NCI-H510A (cell line): ENCODE results near the gene PLEKHM2.

ENCODE experiments used
- DNase-seq: peaks from one replicate; lab custom pipeline; 2025; lab: John Stamatoyannopoulos, UW

The PLEKHM2 gene

DNA sequence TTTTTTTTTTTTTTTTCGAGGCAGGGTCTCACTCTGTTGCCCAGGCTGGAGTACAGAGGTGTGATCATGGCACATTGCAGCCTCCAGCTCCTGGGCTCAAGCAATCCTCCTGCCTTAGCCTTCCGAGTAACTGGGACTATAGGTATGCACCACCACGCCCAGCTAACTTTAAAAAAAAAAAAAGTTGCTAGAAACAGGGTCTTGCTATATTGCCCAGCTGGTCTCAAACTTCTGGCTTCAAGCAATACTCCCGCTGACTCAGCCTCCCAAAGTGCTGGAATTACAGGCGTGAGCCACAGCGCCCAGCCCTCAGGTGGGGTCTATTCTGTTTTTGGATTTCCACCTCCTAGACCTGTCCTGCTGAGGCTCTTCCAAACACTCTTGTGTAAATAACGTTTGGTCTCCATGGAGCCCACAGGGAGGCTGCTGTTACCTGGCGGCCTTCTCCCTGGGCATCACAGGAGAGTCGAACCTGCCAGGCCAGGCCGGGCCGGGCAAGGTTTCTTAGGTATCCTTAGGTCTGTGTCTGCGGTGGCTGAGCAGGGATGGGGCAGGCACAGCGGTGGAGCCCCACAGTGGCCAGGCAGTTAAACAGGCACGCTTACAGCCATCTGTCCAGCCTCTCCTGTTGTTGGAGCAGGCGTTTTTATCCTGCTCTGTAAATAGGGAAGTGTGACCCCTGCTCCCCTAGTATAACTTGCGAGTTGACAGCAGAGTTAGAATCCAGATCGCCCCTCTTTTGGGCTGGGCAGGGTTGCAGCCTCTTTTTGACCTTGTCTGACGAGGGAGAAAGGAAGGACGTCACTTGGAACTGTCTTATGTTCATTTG is 18.8 kb downstream of the PLEKHM2 start:
- DNase-seq, result no peak

DNA sequence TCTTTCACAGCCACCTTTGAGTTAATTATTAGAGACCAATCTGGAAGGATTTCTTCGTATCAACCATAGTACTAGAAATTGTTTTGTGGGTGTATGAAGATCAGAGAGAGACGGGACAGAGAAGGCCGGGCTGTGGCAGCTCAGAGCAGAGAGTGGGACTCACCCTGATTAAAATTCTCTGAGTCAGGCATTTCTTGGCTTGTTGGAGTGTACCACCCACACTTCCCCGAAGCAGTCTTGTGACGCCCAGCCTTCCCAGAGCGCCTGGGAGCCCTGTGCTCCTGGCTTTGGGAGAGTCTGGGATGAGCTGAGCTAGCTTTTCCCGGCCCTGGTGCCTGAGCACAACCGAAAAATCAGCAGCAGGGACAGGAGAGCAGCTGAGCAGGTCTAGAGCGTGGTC is 19.4 kb downstream of the PLEKHM2 start:
- no peak for DNase-seq

DNA sequence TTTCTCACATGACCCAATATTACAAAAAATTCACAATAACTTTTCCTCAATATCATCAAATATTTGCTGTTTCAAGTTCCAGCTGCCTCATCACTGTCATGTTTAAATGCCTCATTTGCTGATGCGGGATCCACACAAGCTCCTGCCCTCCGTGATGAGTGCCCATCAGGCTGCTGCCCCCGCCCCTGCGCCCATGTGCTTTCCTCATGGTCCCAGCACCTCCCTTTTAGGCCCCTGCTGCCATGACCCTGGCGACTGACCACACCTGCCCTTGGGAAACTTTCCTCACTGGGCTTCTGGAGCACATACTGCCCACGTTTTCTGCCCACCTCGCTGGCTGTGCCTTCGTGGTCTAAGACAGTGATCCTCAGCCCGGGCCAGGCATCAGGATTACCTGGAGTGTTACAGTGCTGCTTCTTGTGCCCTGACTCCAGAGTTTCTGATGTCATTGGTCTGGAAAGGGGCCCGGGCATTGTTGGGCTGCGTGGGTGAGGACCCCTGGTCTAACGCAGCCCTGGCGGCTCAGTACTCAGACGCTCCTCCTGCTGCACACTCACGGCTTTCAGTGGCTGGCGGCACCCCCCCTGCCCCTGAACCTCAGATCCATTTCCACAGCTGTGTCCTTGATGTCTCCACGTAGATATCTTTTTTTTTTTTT is 20.5 kb downstream of the PLEKHM2 start:
- no peak for DNase-seq

DNA sequence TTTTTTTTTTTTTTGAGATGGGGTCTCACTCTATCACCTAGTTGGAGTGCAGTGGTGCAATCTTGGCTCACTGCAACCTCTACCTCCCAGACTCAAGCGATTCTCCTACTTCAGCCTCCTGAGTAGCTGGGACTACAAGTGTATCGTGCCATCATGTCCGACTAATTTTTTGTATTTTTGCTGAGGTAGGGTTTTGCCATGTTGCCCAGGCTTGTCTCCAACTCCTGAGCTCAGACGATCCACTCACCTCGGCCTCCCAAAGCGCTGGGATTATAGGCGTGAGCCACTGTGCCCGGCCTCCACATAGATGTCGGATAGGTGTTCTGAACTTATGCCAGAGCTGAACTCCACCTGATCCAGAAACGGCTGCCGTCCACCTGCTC is 21.1 kb downstream of the PLEKHM2 start:
- no peak for DNase-seq

DNA sequence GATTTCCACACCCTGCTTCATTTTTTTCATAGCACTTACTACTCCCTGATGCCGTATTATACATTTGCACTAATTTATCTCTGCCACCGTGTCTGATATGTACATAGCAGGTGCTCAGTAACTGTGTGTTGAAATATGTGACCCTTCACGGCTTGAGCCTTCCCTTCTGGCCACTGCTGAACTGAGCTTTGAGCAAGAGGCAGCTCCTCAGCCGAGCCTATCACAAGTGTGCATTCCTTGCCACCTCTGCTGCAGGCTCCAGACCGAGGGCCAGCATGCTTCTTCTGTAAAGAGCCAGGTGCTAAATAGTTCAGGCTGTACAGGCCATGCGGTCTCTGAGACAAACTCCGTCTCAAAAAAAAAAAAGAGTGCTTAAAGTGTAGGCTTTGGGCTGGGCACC is 22.6 kb downstream of the PLEKHM2 start:
- no peak for DNase-seq

DNA sequence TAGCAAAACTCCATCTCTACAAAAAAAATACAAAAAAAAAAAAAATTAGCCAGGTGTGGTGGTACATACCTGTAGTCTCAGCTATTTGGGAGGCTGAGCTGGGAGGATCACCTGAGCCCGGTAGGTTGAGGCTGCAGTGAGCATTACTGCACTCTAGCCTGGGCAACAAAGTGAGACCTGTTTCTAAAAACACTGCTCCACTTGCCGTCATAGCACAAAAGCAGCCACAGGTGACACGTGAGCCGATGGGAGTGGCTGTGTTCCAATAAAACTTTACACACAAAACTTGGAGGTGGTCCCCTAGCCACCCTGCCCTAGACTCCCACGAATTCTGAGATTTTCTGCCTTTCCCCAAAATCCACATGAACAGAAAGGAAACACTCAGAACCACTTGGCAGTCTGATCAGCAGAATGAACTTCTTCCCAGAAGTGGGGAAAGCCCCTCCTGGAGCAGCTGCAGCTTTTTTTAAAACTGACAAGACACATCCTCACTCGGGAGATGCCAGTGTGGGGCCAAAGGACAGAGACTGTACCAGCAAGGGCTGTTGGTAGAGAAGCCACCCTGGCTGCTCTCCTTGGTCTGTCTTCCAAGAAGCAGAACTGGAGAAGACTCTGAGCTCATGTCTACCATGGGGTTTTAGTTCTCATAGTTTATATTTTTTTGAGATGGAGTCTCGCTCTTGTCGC is 23.3 kb downstream of the PLEKHM2 start:
- no peak for DNase-seq

DNA sequence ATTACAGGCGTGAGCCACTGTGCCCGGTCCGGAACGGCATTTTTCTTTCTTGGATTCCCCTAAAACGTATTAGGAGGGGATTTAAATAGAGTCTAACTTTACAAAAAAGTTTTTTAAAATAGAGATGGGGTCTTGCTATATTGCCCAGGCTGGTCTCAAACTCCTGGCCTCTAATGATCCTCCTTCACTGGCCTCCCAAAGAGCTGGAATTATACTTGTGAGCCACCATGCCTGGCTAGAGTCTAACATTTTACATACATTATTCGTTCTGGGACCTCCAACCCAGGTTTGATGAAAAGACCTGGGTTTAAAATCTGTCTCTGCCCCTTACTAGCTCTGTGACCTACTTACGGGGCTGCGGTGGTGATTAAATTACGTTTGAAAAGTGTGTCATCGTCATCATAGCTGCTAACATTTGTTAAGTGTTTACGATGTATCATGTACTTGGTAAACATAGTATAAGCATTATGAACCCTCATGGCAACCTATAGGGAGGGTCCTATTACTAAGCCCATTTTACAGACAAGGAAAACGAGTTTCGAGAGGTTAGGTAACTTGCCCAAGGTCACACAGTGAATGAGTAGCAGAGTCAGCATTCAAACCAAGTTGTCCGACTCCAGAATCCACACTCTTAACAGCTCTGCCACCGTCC is 24.5 kb downstream of the PLEKHM2 start:
- DNase-seq, result peak; percentile 68

DNA sequence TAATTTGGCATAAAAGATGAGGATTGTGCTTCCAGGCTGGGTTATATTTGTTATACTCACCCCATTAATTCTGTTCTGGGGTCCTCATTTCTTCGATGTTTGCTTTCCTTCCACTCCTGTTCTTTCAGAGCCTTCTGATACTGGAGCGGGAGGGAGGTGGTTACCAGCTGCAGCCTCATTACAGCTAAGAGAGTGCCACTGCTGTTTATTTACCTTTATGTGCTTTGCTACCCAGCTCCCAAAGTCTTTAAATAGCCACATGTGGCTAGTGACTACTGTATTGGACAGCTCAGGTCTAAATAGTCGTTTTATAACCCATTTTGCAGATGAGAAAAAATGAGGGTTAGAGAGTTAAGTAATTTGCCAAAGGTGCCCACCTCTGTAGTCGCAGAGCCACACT is 25.1 kb downstream of the PLEKHM2 start:
- DNase-seq, result peak; percentile 23

DNA sequence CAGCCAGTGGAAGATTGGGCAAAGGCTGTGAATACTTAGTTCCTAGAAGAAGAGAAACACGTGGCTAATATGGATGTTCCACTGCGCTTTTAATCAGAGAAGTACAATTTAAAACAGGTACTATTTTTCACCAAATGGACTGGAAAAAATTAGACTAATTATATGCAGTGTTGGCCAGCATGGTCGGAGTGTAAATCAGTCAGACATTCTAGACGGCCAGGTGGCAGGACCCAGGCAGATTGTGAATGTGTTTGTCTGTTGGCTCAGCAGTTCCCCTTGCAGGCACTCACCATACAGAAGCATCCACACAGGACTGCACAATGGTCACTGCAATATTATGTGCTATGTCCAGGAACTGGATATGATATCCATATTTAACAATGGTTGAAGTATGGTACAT is 28.0 kb downstream of the PLEKHM2 start:
- no peak for DNase-seq

DNA sequence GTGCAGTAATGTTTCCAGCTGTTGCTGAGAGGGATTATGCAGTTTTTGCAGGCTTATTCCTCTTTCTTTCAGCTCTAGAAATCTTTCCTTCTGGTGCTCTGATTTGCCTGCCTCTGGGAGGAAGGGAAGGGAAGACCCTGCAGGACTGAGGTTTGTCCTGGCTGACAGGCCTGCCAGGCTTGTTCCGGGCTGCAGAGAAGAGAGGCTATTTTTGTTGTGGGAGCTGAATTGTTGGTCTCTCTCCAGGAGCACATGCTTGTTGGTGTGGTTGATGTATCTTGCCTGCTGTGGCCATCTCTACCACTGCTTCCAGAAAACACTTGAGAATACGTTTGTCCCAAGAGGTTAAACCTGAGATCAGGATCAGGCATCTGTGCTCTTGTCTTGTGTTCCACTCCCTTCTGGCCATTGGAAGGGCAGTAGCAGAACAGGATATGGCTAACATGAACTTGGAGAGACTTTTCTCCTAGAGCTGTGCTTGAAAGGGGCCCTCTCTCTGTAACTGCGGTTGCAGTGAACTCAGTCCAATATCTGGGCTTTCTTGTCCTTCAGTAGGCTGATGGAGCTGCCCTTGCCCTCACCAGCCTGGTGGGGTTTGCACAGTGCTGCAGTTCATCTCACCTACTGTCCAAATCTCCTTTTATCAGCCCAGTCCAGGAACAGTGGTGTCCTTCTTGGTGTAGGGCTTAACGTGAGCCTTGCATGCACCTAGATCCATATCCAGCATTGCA is 30.5 kb downstream of the PLEKHM2 start:
- DNase-seq, result no peak

DNA sequence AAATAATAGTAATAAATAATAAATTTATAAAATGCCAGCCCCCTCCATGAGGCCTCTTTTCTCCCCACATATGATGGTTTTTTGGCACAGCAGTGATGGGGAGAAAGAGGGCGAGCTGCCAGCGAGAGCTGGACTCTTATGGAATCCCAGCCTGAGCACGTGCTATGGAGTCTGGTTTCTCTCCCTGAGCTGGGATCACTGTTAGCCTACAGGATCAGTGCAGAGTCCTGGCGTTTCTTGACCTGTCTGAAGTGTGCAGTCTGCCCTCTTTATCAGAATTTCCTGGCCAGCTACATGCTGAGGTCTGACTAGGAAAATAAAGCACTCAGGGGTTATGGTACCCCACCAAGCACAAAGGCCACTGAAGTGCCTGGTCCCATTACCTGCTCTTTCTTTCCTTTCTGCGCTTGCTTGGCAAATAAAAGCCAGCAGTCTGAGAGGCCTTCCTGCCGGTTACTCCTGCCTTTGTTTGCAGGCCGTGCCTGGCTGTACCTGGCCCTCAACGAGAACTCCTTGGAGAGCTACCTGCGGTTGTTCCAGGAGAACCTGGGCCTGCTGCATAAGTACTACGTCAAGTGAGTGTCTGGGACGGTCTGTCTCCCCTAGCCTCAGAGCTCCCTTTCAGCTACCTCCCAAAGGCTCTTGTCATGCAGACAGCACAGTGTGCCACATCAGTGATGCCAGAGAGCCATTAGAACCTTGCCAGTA is 33.5 kb downstream of the PLEKHM2 start:
- DNase-seq, result no peak

DNA sequence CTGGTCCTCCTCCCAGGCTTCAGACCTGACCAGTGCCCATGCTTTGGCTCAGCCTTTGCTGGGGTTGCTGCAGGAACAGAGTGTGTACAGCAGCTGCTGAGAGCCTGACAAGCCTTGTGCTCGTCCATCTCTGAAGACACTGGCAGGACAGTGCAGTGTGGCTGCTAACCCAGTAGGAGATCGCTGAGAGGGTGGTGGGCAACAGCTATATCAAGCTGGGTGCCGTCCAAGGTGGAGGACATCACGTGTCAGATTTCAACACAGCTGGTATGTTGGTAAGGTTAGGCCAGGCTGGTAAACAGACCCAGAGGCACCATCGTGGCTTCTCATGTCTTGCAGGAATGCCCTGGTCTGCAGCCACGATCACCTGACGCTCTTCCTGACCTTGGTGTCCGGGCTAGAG is 34.1 kb downstream of the PLEKHM2 start:
- no peak for DNase-seq

DNA sequence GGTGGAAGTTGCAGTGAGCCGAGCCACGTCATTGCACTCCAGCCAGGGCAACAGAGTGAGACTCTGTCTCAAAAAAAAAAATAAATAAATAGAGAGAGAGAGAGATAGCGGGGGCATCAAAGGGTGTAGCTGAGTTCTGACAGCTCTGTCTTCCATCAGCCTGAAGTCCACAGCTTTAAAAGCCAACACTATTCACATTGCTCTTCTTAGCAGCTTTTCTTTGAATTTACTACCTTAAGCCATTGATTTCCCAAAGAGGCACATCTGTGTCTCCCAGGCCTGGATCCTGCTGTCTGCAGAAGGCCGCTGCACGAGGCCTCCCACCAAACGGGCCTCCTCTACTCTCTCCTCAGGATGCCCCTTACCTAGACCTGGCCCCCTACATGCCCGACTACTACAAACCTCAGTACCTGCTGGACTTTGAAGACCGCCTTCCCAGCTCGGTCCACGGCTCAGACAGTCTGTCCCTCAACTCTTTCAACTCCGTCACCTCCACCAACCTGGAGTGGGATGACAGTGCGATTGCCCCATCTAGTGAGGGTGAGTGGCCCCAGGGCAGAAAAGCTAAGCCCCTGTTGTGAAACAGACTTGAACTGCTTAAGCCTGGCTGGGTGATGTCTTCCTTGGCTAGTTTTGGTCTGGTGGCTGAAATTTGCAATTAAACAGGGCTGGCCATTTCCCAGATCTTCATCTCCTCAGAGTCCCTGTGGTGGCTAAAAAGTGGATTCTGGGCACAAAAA is 35.4 kb downstream of the PLEKHM2 start:
- DNase-seq, result no peak

DNA sequence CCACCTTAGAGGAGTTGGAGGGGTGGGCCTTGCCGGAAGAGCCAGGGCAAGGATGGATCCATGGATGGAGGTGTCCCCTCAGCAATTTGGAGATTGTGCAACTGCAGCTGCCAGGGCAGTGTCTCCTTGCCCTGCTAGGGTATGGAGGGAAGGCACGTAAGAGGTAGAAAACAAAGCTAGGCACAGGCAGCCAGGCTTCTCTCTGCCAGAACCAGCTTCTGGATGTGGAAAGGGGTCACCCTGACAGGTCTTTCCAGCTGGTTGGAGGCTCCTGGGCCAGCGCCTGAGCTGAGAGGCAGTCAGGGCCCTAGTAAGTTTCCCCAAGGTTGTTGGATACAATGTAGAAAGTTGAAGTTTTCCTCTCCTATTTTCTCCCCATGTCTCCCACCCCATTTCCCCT is 36.7 kb downstream of the PLEKHM2 start:
- DNase-seq, result no peak

DNA sequence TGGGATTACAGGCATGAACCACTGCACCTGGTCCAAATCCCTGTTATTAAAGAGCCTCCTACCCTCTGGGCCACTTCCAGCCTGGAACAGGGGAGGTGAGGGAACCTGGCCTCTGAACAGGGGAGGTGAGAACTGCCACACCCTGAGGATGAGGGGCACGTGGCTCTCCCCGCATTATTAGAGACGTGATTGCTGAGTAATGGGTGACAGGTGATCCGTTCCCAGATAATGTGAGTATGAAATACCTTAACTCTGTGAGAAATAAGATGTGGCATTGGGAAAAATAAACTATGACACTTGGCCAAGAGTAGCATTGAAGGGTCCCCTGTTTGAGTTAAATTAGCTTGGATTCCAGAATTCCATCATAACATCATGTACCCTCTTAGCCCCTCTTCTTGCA is 38.3 kb downstream of the PLEKHM2 start:
- no peak for DNase-seq

DNA sequence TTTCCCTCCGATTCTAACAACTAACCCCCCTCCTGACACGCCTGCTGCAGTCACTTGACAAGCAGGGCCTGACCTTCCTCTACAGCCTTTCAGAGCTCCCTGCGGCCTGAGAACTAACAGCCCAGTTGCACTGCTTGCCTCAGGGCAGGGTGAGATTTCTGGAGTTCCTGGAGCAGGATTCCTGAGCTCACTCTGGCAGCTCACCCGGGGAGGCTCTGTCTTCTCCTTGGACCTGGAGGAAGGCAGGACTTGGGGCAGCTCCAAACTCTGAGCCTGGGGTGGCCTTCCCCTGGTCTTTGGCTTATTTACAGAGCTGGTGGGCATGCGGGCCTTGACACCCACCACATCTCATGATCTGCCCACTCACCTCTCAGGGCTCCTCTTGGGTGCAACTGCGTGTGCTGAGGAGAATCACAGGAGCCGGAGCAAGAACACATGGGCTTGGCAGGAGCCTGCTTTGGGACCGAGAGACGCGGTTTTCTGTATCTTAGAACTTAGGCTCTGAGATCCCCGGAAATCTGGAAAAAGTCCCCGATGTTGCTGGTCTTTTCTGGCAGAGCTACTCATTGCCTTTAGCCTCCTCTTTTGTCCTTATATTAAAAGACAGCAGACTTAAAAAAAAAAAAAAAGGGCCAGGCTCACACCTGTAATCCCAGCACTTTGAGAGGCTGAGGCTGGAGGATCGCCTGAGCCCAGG is 38.9 kb downstream of the PLEKHM2 start:
- no peak for DNase-seq

DNA sequence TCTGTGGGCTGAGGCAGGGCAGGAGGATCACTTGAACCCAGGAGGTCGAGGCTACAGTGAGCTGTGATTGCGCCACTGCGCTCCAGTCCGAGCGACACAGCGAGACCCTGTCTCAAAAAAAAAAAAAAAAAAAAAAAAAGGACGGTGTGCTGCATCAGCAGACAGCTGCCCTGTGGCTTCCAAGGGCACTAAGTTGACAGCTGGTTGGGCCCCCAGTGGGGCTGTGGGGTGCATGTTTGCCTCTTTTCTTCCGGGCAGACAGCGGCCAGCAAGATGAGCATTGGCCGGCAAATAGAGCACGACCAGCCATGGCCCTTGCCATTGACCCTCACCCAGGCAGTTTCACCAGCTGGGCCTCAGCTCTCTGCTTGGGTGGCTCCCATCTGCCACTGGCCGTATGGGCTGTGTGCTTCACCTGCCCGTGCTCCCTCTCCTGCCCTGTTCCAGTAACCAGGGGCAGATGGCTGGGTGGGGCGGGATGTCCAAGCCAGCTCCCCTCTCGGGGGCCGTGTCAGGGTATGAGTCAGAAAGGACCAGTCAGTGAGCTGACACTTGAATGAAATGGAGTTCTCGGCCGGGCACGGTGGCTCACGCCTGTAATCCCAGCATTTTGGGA is 39.6 kb downstream of the PLEKHM2 start:
- no peak for DNase-seq

DNA sequence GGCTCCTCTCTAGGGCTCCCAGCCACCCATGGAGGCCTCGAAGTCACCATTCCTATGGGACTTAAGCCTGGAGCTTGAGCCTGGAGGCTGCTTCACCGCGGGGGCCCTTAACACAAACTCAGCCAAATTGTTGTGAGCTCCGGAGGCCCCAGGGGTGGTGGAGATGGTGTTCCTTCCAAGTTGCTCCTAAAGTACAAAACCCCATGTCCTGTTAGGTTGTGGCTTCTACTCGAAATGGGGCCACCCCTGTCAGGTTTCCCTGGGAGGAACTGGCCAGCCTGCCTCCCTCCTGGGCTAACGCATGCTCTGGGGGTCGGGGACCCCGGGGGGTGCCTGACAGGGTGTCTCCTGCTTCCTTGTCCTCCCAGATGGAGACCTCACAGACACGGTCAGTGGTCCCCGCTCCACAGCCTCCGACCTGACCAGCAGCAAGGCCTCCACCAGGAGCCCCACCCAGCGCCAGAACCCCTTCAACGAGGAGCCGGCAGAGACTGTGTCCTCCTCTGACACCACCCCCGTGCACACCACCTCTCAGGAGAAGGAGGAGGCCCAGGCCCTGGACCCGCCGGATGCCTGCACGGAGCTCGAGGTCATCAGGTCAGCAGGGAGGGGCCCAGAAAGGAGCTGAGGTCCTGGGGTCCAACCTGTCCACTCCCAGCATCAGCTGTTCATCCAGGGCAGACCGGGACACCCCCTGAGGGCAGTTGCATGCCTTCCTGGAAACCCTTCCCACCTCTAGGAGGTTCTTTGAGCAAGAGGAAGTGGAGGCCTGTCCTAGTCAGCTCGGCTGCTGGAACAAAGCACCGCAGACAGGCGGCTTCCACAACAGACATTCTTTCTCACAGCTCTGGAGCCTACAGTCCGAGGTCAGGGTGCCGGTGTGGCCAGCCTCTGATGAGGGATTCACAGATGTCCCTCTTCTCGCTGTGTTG is 41.1 kb downstream of the PLEKHM2 start:
- no peak for DNase-seq
